ENCODE measurements around the gene DNASE1.
A peak's percentile ranks its signal among the peaks of the same experiment; 100 is the strongest.

DNASE1 gene, protein sequence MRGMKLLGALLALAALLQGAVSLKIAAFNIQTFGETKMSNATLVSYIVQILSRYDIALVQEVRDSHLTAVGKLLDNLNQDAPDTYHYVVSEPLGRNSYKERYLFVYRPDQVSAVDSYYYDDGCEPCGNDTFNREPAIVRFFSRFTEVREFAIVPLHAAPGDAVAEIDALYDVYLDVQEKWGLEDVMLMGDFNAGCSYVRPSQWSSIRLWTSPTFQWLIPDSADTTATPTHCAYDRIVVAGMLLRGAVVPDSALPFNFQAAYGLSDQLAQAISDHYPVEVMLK

DNA sequence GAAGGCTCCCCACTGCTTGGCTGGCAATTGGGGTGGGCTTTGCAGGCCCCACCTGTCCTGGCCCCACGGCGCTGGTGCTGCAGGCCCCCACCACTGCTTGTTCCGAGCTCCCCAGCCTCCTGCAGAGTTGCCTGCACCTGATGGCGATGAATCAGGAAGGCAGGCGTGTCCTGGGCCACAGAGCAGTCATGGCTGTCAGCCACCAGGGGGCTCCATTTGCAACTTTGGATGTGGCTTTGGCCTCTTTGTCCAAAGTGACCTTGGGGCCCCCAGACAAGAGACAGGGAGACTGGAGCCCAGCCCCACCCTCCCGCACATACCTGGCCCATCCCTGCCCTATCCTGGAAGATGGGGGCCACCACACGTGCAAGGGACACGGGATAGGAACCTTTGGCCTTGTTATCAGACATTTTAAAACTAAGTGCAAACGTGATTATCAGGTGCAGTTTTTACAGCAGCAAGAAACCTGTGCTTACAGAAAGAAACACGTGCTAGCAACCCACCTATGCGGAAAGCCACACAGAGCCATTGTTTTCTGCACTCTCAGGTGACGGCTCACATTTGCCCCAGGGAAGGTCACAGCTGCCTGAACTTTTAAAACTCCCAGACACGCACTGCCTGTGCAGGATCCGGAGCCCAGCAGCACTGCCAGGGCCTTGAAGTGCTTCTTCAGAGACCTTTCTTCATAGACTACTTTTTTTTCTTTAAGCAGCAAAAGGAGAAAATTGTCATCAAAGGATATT, at the start of gene DNASE1:
Gene DNASE1, plus strand, starts transcription at position 443 of the 743 bp plus-strand sequence. CDS start 683 bp downstream, outside the sequence.
- H3K27ac ChIP-seq (ENCODE audit: low read length), result no peak within 1 kb of the TSS
- H3K79me2 ChIP-seq (ENCODE audit: insufficient read depth, low read length), result no peaks in the 10 kb centered on the region
- no peaks in the 10 kb centered on the region for H3K9me3 ChIP-seq (ENCODE audit: insufficient read depth, low read length, severe bottlenecking)
- no peak for TF ChIP-seq EZH2 (IDR thresholded peaks at IDR 0.05; ENCODE audit: borderline replicate concordance, low read depth, low read length, severe bottlenecking)
- TF ChIP-seq, protein P1, sequence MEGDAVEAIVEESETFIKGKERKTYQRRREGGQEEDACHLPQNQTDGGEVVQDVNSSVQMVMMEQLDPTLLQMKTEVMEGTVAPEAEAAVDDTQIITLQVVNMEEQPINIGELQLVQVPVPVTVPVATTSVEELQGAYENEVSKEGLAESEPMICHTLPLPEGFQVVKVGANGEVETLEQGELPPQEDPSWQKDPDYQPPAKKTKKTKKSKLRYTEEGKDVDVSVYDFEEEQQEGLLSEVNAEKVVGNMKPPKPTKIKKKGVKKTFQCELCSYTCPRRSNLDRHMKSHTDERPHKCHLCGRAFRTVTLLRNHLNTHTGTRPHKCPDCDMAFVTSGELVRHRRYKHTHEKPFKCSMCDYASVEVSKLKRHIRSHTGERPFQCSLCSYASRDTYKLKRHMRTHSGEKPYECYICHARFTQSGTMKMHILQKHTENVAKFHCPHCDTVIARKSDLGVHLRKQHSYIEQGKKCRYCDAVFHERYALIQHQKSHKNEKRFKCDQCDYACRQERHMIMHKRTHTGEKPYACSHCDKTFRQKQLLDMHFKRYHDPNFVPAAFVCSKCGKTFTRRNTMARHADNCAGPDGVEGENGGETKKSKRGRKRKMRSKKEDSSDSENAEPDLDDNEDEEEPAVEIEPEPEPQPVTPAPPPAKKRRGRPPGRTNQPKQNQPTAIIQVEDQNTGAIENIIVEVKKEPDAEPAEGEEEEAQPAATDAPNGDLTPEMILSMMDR (IDR thresholded peaks at IDR 0.05; ENCODE audit: borderline replicate concordance, extremely low read depth, low read length, poor library complexity, severe bottlenecking), result peak; percentile 77
- no peak within 1 kb of the TSS for H2AFZ ChIP-seq (ENCODE audit: low read depth, low read length)
- no peak within 1 kb of the TSS for H3K9ac ChIP-seq (ENCODE audit: low read depth, low read length)
- H3K4me3 ChIP-seq (ENCODE audit: low read depth in 1 of 2, low read length in 2 of 2), result no peak within 1 kb of the TSS
- peaks cover 2% of the 10 kb centered on the region for H4K20me1 ChIP-seq (ENCODE audit: insufficient read depth, low read length)
- no peak within 1 kb of the TSS for H3K4me2 ChIP-seq (ENCODE audit: insufficient read depth, low read length)
- H3K27me3 ChIP-seq (ENCODE audit: insufficient read depth, low read length, poor library complexity), result no peaks in the 10 kb centered on the region
- peaks cover 59% of the 10 kb centered on the region for H3K36me3 ChIP-seq (ENCODE audit: insufficient read depth, low read length)
- peak; percentile 71 for ATAC-seq (ENCODE audit: insufficient read depth, low read depth)
- no peaks in the 10 kb centered on the region for H3K4me1 ChIP-seq (ENCODE audit: insufficient read depth, low read length)
- peak; percentile 54 for DNase-seq

DNA sequence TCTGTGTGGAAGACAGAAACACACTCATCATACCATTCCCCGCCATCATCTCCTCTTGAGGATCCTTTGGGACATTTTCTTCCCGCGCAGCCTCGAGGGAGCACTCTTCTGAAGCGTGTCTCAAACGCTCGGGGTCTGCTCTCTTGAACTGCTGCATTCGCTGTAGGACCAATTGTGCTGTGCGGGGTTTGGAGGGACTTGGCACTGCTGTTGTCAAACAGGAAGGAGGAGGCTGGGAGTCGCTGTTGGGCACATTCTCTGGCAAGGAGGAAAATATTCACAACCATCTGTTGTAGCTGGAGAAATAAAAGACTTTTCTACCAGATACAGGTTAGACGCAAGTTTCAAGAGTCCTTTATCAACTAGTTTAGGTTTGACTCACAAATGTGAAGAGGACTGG, 48.0 kb upstream of the DNASE1 start:
- H2AFZ ChIP-seq (ENCODE audit: low read depth, low read length), result no peak overlapping the region
- peaks cover 13% of the 10 kb centered on the region for H3K4me1 ChIP-seq (ENCODE audit: insufficient read depth, low read length)
- H3K9me3 ChIP-seq (ENCODE audit: insufficient read depth, low read length, severe bottlenecking), result no peaks in the 10 kb centered on the region
- H3K27ac ChIP-seq (ENCODE audit: low read length), result no peak overlapping the region
- peaks cover 8% of the 10 kb centered on the region for H3K79me2 ChIP-seq (ENCODE audit: insufficient read depth, low read length)
- ATAC-seq (ENCODE audit: insufficient read depth, low read depth) (no peak), DNase-seq (no peak)
- H3K9ac ChIP-seq (ENCODE audit: low read depth, low read length), result no peak overlapping the region
- TF ChIP-seq EZH2 (IDR thresholded peaks at IDR 0.05; ENCODE audit: borderline replicate concordance, low read depth, low read length, severe bottlenecking), result no peak
- TF ChIP-seq, protein P1 (IDR thresholded peaks at IDR 0.05; ENCODE audit: borderline replicate concordance, extremely low read depth, low read length, poor library complexity, severe bottlenecking), result no peak
- H3K36me3 ChIP-seq (ENCODE audit: insufficient read depth, low read length), result peaks cover 22% of the 10 kb centered on the region
- no peaks in the 10 kb centered on the region for H3K27me3 ChIP-seq (ENCODE audit: insufficient read depth, low read length, poor library complexity)
- no peak overlapping the region for H3K4me2 ChIP-seq (ENCODE audit: insufficient read depth, low read length)
- H3K4me3 ChIP-seq (ENCODE audit: low read depth in 1 of 2, low read length in 2 of 2), result no peak overlapping the region
- H4K20me1 ChIP-seq (ENCODE audit: insufficient read depth, low read length), result no peaks in the 10 kb centered on the region

DNA sequence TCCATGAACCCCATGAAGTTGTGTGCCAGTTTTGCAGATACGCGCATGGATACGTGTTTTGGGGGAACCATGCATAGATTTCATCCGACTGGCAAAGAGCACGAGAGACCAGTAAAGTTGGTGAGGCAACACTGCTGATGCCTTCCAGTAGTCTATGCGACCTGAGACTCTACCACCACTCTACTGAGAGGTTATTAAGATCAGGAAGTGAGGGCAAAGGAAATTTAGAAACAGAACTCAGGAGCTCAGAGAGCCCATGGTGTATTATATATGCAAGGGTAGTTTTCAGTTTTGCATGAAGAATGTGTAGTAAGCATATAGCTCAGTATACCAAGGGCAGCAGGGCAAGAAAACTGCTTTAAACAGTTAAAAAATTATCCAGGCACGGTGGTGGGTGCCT, 47.3 kb upstream of the DNASE1 start:
- H3K4me2 ChIP-seq (ENCODE audit: insufficient read depth, low read length), result no peak overlapping the region
- no peak overlapping the region for H2AFZ ChIP-seq (ENCODE audit: low read depth, low read length)
- no peak for TF ChIP-seq EZH2 (IDR thresholded peaks at IDR 0.05; ENCODE audit: borderline replicate concordance, low read depth, low read length, severe bottlenecking)
- TF ChIP-seq, protein P1 (IDR thresholded peaks at IDR 0.05; ENCODE audit: borderline replicate concordance, extremely low read depth, low read length, poor library complexity, severe bottlenecking), result no peak
- peaks cover 15% of the 10 kb centered on the region for H3K79me2 ChIP-seq (ENCODE audit: insufficient read depth, low read length)
- no peak overlapping the region for H3K4me3 ChIP-seq (ENCODE audit: low read depth in 1 of 2, low read length in 2 of 2)
- ATAC-seq (ENCODE audit: insufficient read depth, low read depth), result no peak
- peaks cover 13% of the 10 kb centered on the region for H3K4me1 ChIP-seq (ENCODE audit: insufficient read depth, low read length)
- H3K27ac ChIP-seq (ENCODE audit: low read length), result no peak overlapping the region
- no peaks in the 10 kb centered on the region for H3K27me3 ChIP-seq (ENCODE audit: insufficient read depth, low read length, poor library complexity)
- H3K36me3 ChIP-seq (ENCODE audit: insufficient read depth, low read length), result peaks cover 19% of the 10 kb centered on the region
- H4K20me1 ChIP-seq (ENCODE audit: insufficient read depth, low read length), result no peaks in the 10 kb centered on the region
- DNase-seq, result no peak
- no peak overlapping the region for H3K9ac ChIP-seq (ENCODE audit: low read depth, low read length)
- no peaks in the 10 kb centered on the region for H3K9me3 ChIP-seq (ENCODE audit: insufficient read depth, low read length, severe bottlenecking)
